Neuron (in vitro differentiated cells): ENCODE data around the gene OR2T6.
"Not testable (repeated sequence)": the region's sequence is repeated elsewhere in the genome, so short reads cannot be mapped to it uniquely, and the experiment has no call there.

Experiments
- H2AFZ ChIP-seq: one replicate; pipeline ENCODE4 v1.6.1; 2013; ENCODE audit warnings: low read depth, mild to moderate bottlenecking, inconsistent platforms, low read length, moderate library complexity
- H3K27me3 ChIP-seq: one replicate; pipeline ENCODE4 v1.6.1; 2013; ENCODE audit warnings: low read length; ENCODE audit not compliant: insufficient read depth
- H3K36me3 ChIP-seq: one replicate; pipeline ENCODE4 v1.6.1; 2013; ENCODE audit warnings: low read length; ENCODE audit not compliant: insufficient read depth
- H3K4me1 ChIP-seq: one replicate; pipeline ENCODE4 v1.6.1; 2013; ENCODE audit warnings: low read length; ENCODE audit not compliant: insufficient read depth
- H3K4me3 ChIP-seq: 2 replicates; pipeline ENCODE4 v1.5.1; 2013; ENCODE audit warnings: mild to moderate bottlenecking, low read length, moderate library complexity
- H3K9me3 ChIP-seq: one replicate; pipeline ENCODE4 v1.6.1; 2013; ENCODE audit warnings: low read length

OR2T6 gene

GRCh38 chr1:248439283-248439682, 63.7 kb downstream of the OR2T6 start:
- H3K4me3 ChIP-seq, H3K9me3 ChIP-seq, H3K4me1 ChIP-seq, H3K36me3 ChIP-seq, H2AFZ ChIP-seq, H3K27me3 ChIP-seq: not testable (repeated sequence)
